Measurements from ENCODE around the gene DLG2.

DNA sequence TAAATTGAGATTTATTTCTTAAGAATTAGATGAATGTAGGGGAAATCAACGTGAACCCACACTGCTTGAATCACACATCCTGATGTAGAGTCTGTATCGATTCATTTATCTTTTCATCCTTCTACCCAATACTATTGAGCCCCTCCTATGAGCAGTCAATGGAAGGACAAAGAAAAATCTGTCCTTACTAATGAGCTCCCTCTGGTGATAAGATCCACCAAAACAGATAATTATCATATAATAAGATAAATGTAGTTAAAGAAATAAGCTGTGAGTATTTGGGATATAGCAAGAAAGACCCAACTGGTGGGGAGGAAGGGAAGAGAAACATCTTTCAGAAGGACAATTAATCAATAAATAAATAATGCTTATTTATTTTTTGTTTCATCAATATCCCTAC lies 1955.9 kb downstream of the DLG2 start:
- TF ChIP-seq EZH2phosphoT487 (IDR thresholded peaks at IDR 0.05; ENCODE audit: borderline replicate concordance, low read length) = no peak
- TF ChIP-seq CTCF (IDR thresholded peaks at IDR 0.05; ENCODE audit: low read depth, low read length, poor library complexity, severe bottlenecking) = no peak

All from DOHH2 (cell line).